IPS DF 4.7 (cell line): ENCODE measurements around the gene AGGF1.
"Not testable (repeated sequence)": the region's sequence is repeated elsewhere in the genome, so short reads cannot be mapped to it uniquely, and the experiment has no call there.

Experiments
- DNase-seq: peaks from one replicate; pipeline ENCODE4 v3.0.0-alpha.2; 2013; ENCODE audit warnings: low spot score; ENCODE audit errors: extremely low read depth

The AGGF1 gene

GRCh38 chr5:77024490-77024889 lies 5.7 kb upstream of the AGGF1 start:
- DNase-seq: no peak

- DNase-seq: no peak
Measured at GRCh38 chr5:77028631-77029375, 1.4 kb upstream of the AGGF1 start.

DNA sequence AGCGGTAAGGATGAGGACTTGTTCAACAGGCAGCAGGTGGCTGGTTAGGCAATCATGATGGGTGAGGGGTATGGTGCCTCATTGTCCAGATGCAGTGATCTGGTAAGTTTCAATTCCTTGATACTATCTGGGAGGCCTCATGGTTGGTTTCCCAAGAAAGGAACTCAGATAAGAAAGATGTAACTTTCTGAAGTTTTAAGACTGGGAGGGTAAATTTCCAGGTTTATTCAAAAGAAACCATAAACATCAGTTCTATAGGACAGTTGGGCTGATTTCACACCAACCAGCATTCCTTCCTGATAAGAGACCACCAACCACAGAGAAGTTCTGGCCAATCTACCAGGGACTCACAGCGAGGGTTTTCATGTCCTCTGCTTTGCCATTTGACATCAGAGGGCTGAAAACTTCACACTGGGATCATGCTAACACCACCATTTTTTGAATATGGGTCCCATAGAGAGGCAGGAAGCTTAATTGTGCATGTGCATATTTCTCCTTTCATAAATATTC lies 773 bp upstream of the AGGF1 start:
- no peak for DNase-seq

DNA sequence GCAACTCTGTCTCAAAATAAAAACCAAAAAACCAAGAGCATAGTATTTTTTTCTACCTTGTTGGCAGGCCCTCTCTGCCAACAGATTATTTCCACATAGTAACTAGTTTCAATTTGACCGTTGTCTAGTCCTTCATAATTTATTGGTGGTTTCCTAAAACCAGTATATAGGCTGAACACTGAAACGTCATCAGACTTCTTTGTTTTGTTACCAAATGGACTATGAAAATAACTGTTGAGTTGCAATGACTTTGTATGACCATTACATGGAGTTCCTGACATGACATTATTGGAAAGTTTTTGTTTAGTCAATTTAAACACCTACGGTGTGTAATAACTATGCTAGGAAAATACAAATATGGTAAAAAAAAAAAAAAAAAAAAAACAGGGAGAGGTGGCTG lies 1.7 kb downstream of the AGGF1 start:
- no peak for DNase-seq

- DNase-seq: no peak
Measured at GRCh38 chr5:77032635-77033034, 2.4 kb downstream of the AGGF1 start.

GRCh38 chr5:77033338-77033737 lies 3.1 kb downstream of the AGGF1 start:
- no peak for DNase-seq

- DNase-seq: no peak
Measured at GRCh38 chr5:77035950-77036349, 5.7 kb downstream of the AGGF1 start.

- no peak for DNase-seq
Measured at GRCh38 chr5:77046416-77047073, 16.3 kb downstream of the AGGF1 start.

GRCh38 chr5:77064040-77064439 lies 33.8 kb downstream of the AGGF1 start:
- DNase-seq: no peak

GRCh38 chr5:77065256-77065655 lies 35.1 kb downstream of the AGGF1 start:
- no peak for DNase-seq

- DNase-seq: no peak
Measured at GRCh38 chr5:77066184-77066583, 36.0 kb downstream of the AGGF1 start.

- DNase-seq: no peak
Measured at GRCh38 chr5:77066823-77067442, 36.7 kb downstream of the AGGF1 start.

GRCh38 chr5:77073667-77074066 lies 43.5 kb downstream of the AGGF1 start:
- no peak for DNase-seq

- DNase-seq: no peak
Measured at GRCh38 chr5:77074745-77075144, 44.5 kb downstream of the AGGF1 start.

DNA sequence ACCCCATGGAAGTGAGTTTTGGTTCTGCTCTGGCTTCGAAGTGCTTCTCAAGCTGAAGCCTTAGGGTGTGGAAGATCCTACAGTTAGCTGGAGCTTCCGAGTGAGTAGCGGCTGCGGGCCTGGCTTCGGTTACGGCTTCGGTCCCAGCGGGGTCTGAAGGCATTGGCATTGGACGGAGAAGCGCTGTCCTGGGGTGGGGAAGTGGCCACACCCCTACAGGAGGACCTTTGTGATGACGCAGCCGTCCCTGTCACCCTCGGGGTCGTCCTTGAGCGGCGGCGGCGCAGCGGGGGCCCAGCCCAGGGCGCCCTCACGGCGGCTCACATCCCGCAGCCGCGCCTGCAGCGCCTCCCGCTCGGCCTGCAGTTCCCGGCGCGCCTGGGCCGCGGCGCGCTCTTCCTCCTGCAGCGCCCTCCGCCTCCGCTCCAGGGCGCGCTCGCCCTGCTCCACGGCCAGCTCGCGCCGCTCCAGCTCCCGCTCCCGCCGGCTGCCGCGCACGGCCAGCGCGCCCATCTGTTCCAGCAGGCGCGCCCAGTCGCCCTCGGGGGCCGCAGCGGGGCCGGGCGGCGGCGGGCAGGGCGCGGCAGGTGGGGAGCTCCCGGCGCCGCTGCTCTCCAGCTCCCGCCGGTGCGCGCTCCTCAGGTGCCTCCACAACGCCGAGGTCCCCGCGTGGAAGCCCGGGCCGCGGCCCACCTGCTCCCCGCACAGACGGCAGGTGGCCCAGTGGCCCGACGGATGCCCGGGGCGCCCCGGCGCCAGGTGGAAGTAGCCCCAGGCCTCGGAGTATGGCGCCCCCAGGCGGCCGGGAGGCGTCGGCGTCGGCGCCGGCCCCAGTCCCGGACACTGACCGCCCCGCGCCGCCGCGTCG lies 47.0 kb downstream of the AGGF1 start:
- DNase-seq: no peak

DNA sequence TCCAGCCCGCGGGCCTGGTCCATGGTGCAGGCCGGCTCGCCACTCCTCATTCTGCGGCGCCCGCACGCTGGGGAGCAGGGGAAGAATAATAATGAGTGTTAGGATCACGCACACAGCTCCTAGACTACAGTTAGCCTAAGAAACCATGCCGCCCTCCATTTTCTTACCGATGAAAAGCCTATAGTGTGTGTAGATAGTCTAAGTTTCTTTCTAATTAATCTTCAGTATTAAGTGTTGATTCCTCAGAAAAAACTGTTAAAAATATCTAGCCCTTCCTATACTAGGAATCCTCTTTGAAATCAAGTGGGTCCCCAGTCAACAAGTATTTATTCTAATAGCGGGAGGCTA lies 47.6 kb downstream of the AGGF1 start:
- DNase-seq: no peak

DNA sequence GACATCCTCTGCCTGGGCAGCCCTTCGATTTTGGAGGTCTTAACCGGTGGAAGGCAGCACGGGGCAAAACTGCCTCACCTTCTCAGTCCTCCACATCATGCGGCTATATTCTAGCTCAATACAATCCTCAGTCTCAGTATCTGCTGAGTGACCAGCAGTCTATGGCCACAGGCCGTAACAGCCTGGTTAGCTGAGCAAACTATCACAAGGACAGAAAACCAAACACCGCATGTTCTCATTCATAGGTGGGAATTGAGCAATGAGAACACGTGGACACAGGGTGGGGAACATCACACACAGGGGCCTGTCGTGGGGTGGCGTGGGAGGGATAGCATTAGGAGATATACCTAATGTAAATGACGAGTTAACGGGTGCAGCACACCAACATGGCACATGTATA lies 50.3 kb downstream of the AGGF1 start:
- not testable (repeated sequence) for DNase-seq

DNA sequence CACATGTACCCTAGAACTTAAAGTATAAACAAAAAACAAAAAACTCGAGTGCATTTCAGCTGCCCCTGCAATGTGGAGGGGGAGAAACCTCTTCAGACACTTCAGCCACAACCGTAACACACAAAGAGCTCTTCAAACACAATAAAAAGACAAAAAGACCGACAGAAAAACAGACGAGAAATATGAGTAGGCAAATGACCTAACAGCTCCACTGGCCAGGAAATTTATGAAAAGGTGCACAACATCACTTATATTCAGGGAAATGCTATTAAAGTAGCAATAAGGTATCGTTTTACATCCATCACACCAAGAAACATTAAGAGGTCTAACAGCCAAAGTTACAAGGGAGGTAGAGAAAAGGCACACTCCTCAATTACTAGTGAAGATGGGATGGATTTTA lies 50.7 kb downstream of the AGGF1 start:
- no peak for DNase-seq

GRCh38 chr5:77082280-77082679 lies 52.1 kb downstream of the AGGF1 start:
- DNase-seq: no peak

GRCh38 chr5:77083088-77083487 lies 52.9 kb downstream of the AGGF1 start:
- DNase-seq: no peak

- DNase-seq: no peak
Measured at GRCh38 chr5:77086368-77086688, 56.1 kb downstream of the AGGF1 start.
